Limb (tissue), 2 donors: ENCODE measurements around the gene TREH.

Experiments
- DNase-seq, 2 donors: peaks; one replicate each; pipeline ENCODE4 v3.0.0-alpha.2; 2016; ENCODE audit errors: extremely low spot score in 2 of 2

TREH gene

GRCh38 chr11:118629761-118630661 is 49.4 kb downstream of the TREH start:
- no peak for DNase-seq

GRCh38 chr11:118628861-118629549 is 50.4 kb downstream of the TREH start:
- no peak for DNase-seq

- DNase-seq: no peak
Measured at GRCh38 chr11:118628432-118628831, 51.0 kb downstream of the TREH start.

GRCh38 chr11:118628031-118628430 is 51.4 kb downstream of the TREH start:
- DNase-seq: no peak

- no peak for DNase-seq
Measured at GRCh38 chr11:118627566-118627965, 51.9 kb downstream of the TREH start.

GRCh38 chr11:118625976-118626375 is 53.5 kb downstream of the TREH start:
- DNase-seq: no peak

GRCh38 chr11:118625036-118625690 is 54.3 kb downstream of the TREH start:
- DNase-seq: no peak

- DNase-seq: no peak
Measured at GRCh38 chr11:118623269-118623655, 56.2 kb downstream of the TREH start.

GRCh38 chr11:118622376-118623268 is 56.8 kb downstream of the TREH start:
- peak in 1 of 2 donors; percentile 59 for DNase-seq

- no peak for DNase-seq
Measured at GRCh38 chr11:118621784-118622375, 57.6 kb downstream of the TREH start.

- DNase-seq: peak; percentile 90 to 93
Measured at GRCh38 chr11:118621071-118621783, 58.2 kb downstream of the TREH start.

- DNase-seq: peak in 1 of 2 donors; percentile 34
Measured at GRCh38 chr11:118620529-118621070, 58.9 kb downstream of the TREH start.

GRCh38 chr11:118619444-118620197 is 59.8 kb downstream of the TREH start:
- peak in 1 of 2 donors; percentile 19 for DNase-seq

GRCh38 chr11:118618991-118619375 is 60.5 kb downstream of the TREH start:
- peak in 1 of 2 donors; percentile 48 for DNase-seq

GRCh38 chr11:118618115-118618990 is 61.1 kb downstream of the TREH start:
- peak in 1 of 2 donors; percentile 64 for DNase-seq

- DNase-seq: no peak
Measured at GRCh38 chr11:118615976-118616371, 63.5 kb downstream of the TREH start.

GRCh38 chr11:118615282-118615975 is 64.0 kb downstream of the TREH start:
- no peak for DNase-seq
